ENCODE results near the gene CPLX1.

CPLX1 gene

DNA sequence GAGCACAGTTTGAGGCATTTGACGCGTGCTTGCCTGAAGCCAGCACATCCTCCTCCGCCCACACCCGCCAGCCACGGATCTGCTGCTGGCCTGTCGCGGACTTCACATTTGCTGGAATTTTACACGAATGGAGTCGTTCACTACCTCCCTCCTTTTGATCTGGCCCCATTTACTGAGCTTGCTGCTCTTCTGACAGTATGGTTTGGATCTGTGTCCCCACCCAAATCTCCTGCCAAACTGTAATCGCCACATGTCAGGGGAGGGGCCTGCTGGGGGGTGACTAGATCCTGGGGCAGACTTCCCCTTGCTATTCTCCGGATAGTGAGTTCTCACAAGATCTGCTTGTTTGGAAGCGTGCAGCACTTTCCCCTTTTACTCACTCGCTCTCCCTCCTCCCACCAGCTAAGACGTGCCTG is 19.9 kb upstream of the CPLX1 start:
- no peak for DNase-seq (ENCODE audit: low spot score)
- TF ChIP-seq, protein P1, sequence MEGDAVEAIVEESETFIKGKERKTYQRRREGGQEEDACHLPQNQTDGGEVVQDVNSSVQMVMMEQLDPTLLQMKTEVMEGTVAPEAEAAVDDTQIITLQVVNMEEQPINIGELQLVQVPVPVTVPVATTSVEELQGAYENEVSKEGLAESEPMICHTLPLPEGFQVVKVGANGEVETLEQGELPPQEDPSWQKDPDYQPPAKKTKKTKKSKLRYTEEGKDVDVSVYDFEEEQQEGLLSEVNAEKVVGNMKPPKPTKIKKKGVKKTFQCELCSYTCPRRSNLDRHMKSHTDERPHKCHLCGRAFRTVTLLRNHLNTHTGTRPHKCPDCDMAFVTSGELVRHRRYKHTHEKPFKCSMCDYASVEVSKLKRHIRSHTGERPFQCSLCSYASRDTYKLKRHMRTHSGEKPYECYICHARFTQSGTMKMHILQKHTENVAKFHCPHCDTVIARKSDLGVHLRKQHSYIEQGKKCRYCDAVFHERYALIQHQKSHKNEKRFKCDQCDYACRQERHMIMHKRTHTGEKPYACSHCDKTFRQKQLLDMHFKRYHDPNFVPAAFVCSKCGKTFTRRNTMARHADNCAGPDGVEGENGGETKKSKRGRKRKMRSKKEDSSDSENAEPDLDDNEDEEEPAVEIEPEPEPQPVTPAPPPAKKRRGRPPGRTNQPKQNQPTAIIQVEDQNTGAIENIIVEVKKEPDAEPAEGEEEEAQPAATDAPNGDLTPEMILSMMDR (IDR thresholded peaks at IDR 0.05; ENCODE audit: extremely low read depth, missing control alignments): no peak

DNA sequence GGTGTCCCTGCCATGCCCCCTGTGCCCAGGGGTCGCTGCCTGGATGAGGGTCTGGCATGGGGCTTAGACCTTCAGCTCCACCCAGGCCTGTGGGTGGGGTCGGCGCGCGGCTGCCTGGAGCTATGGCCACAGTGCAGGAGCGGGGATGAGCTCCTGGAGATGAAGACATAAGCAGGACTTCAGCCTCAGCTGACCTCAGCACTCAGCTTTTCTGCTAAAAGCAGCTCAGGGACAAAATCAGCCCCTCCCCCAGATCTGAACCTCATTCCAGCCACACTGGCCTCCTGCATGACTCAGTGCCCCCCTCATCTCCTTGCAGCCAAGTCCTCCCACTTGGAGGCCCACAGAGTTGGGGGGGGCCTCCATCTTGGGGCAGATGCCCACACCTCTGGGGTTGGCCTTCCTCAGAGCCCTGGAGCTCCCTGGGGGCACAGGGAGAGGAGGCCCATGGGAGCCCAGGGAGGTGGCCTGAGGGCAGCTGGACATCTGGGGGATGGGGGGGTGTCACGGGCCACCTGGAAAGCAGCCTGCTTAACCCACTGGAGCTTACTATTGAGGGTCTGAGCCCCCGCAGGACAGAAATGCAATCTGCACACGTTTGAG is 19.4 kb upstream of the CPLX1 start:
- TF ChIP-seq, protein P1 (IDR thresholded peaks at IDR 0.05; ENCODE audit: extremely low read depth, missing control alignments): no peak
- no peak for DNase-seq (ENCODE audit: low spot score)

DNA sequence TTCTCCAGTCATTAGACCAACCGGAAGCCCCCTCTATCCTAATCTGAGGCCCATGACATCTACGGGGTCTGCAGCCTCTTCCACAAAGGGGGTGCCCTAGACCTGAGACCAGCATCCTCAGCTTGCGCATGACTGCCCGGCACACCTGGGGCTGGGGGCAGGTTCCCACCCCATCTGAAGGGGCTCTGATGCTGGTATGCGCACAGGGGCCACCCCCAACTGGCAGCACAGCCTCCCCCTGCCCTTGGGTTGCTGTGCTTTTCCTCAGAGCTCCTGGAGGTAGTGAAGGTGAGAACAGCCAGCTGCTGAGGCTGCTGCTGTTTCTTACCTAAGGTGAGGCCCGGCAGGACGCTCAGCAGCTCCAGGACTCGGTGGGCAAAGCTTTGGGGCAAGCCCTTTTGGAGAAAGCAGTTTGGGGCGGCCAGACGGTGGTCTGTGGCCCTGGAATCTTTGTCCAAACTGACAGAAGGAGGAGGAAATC is 18.9 kb upstream of the CPLX1 start:
- TF ChIP-seq, protein P1 (IDR thresholded peaks at IDR 0.05; ENCODE audit: extremely low read depth, missing control alignments): no peak
- DNase-seq (ENCODE audit: low spot score): no peak

DNA sequence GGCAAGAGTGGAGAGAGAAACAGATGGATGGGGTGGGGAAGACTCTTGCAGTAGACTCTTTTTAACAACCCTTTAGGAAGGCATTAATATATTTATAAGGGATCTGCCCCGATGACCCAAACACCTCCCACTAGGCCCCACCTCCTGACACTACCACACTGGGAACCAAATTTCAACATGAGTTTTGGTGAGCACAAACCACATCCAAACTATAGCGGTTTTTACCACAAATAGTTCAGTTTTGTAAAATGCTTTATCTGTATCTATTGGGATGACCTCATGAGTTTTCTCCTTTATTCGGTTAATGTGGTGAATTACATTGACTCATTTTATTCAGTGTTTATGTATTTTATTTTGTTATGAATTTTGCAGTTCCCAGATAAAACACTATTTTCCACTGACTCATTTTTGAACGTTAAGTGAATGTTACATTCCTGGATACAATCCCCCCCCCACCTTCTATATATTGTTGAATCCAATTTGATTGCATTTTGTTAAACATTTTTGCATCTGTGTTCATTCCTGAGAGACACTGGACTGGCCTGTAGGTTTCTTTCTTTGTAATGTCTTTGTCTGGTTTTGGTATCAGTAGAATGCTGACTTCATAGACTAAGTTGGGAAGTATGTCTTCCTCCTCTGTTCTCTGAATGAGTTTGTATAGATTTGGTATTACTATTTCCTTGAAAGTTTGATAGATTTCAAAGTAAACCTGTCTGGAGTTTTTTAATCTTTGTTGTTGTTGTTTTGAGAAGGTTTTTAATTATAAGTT is 13.9 kb upstream of the CPLX1 start:
- TF ChIP-seq, protein P1 (IDR thresholded peaks at IDR 0.05; ENCODE audit: extremely low read depth, missing control alignments): no peak
- DNase-seq (ENCODE audit: low spot score): no peak

DNA sequence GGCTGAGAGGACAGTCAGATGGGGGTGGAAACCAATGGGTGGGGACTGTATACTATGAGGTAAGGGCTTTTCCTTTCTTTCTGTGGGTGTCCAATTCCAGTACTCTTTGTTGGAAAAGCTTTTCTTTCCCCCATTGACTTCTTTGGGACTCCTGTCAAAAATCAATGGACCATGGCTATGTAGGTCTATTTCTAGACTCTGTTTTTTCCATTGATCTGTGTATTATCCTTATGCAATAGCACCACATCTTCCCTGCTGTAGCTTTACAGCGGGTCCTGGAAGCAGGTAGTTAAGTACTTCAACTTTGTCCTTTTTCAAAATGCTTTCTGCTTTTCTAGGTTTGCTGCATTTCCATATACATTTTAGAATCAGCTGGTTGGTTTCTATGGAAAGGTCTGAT is 11.8 kb upstream of the CPLX1 start:
- TF ChIP-seq, protein P1 (IDR thresholded peaks at IDR 0.05; ENCODE audit: extremely low read depth, missing control alignments): no peak
- no peak for DNase-seq (ENCODE audit: low spot score)

DNA sequence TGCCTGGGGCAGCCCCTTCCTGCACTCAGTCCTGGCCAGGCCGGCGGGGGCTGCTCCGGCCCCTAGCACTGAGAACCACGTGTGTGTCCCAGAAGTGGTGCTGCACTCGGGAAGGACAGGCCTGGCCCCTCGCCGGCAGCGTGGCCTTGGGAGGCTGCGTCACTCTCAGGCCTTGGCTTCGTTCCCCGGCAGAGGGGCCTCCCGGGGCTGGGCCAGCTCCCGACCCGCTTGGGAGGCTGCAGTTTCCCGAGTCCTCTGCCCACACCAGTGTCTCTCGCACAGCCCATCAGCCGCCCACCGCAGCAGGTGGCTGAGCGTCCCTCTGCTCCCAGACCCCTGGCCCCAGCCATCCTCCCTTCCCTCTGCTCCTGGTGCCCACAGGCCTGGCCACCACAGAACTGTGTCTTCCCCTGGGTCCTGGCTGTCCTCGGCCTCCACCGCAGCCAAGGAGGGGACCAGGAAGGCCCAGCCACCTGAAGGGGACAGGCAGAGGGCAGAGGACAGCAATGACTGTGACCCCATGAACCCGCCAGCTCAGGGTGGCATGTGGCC is 10.9 kb upstream of the CPLX1 start:
- TF ChIP-seq, protein P1 (IDR thresholded peaks at IDR 0.05; ENCODE audit: extremely low read depth, missing control alignments): no peak
- no peak for DNase-seq (ENCODE audit: low spot score)

DNA sequence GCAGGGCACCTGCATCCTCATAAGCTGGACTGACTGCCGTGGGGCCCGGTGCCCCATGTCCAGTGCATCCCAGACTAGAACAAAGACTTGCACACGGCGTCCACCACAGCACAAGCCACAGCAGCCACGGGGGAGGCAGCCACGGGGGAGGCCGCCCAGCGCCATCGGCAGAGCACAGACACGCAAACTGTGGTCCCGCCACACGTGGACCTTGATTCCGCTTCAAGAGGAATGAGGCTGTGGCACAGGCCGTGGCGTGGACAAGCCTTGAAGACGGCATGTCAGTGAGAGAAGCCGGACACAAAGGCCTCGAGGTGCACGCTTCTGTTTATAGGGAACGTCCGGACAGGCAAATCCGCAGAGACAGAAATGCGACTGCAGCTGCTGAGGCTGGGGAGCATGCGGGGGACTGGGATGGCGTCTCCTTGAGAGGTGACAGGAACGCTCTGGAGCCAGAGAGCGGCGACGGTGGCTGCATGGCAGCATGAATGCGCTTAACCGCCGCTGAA is 10.1 kb upstream of the CPLX1 start:
- TF ChIP-seq, protein P1 (IDR thresholded peaks at IDR 0.05; ENCODE audit: extremely low read depth, missing control alignments): no peak
- no peak for DNase-seq (ENCODE audit: low spot score)

Data from GM20000 (cell line).